Gastroesophageal sphincter (tissue), 4 donors: ENCODE results near the gene LYVE1. TPM values are rescaled to one million over a fixed set of nuclear protein-coding genes. Genes with fewer than 3 reads are reported as not detected.
A peak's percentile ranks its signal among the peaks of the same experiment; 100 is the strongest.
"Not testable (repeated sequence)": the region's sequence is repeated elsewhere in the genome, so short reads cannot be mapped to it uniquely, and the experiment has no call there.

ENCODE experiments used
- ATAC-seq: fragments of 150-250 bp; one replicate; pipeline ENCODE4 v1.9.1; 2016; ENCODE audit warnings: mild to moderate bottlenecking, moderate library complexity
- H3K27ac ChIP-seq, 4 donors: fragments of 200-600 bp; sonication (generic) in 3 of 4; 1 replicate in 3 of 4; 2 replicates in 1 of 4; pipeline ENCODE4 v1.5.1; 2016 to 2019
- H3K27me3 ChIP-seq: fragments of 200-600 bp; sonication (generic); one replicate; pipeline ENCODE4 v1.5.1; 2019
- H3K36me3 ChIP-seq, 2 donors: fragments of 200-600 bp; sonication (generic); one replicate each; pipeline ENCODE4 v1.5.1; 2019; ENCODE audit warnings: control low read depth in 1 of 2
- H3K4me1 ChIP-seq, 3 donors: fragments of 200-600 bp; sonication (generic); 1 replicate in 2 of 3; 2 replicates in 1 of 3; pipeline ENCODE4 v1.5.1; 2016 to 2019; ENCODE audit warnings: control low read depth in 2 of 3
- H3K4me3 ChIP-seq, 2 donors: fragments of 200-600 bp; sonication (generic); one replicate each; pipeline ENCODE4 v1.5.1; 2019; ENCODE audit warnings: mild to moderate bottlenecking in 1 of 2, moderate library complexity in 1 of 2
- H3K9me3 ChIP-seq, 3 donors: fragments of 200-600 bp; sonication (generic); one replicate each; pipeline ENCODE4 v1.5.1; 2017 to 2019; ENCODE audit warnings: control low read depth in 2 of 3
- CTCF ChIP-seq, 4 experiments: fragments of 200-600 bp in 2 of 4; fragments of 450-650 bp in 2 of 4; sonication (generic) in 1 of 4; IDR thresholded peaks; one replicate each; pipeline ENCODE4 v1.5.1; 2017 to 2019; ENCODE audit warnings: antibody characterized with exemption in 4 of 4, mild to moderate bottlenecking in 2 of 4, moderate library complexity in 2 of 4
- EP300 ChIP-seq: sonication (generic); formaldehyde crosslinking; IDR thresholded peaks from one replicate; pipeline ENCODE4 v1.6.1; 2017; ENCODE audit warnings: antibody characterized with exemption, mild to moderate bottlenecking
- POLR2A ChIP-seq, 2 donors: fragments of 450-650 bp; IDR thresholded peaks; one replicate each; pipeline ENCODE4 v1.6.1; 2017; ENCODE audit warnings: antibody characterized with exemption in 2 of 2, mild to moderate bottlenecking in 2 of 2, moderate library complexity in 1 of 2
- POLR2AphosphoS5 ChIP-seq: sonication (generic); formaldehyde crosslinking; IDR thresholded peaks from one replicate; pipeline ENCODE4 v1.6.1; 2017; ENCODE audit warnings: antibody characterized with exemption
- WGBS, 2 donors: methylation state at CpG; one replicate each; pipeline ENCODE4 v1.1.5; 2018; ENCODE audit warnings: low coverage in 1 of 2; 5-methylcytosine and 5-hydroxymethylcytosine counted together
- total RNA-seq, 4 donors: library from RNA; depleted of rRNA; stranded (reverse); fragments of >200 nt; gene quantifications; one replicate each; pipeline ENCODE4 v1.1.0, GENCODE V29; 2016

LYVE1 gene
- total RNA-seq, 4 donors from 2014 or later = 13.2 to 191 (median 102) TPM

DNA sequence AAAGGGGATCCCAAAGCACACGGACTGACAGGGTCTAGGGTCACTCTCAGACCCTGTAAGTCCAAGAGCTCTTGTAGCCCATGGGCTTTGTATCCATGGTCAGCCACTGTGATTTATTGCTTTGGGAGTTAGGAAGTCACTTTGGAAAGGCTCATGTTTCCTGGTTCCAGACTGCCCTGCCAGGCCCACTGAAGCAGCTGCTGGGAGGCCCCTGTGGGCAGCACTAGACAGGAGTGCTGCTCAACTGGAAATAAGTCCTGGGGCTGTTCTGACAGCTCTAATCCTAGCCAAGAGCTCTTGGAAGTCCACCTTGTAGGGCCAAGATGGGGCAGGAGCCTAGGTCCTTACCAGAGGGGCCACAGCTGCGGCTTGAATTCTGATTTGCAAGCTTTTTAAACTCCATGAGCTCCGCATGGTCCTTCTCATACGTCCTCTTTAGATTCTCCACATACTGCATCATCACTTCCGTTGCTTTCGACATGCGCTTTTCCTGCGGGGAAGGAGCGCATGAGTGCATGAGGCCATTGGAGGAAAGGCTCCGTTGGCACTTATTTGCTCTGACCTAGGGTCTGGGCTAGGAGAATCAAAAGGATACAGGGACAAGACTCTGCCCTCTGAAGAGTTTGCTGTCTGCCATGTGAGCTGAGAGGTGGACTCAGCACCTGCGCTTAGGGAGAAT lies 32.2 kb upstream of the LYVE1 start:
- Histone ChIP-seq H3K27me3 (no peaks in the 10 kb centered on the region), H3K36me3 (peaks cover 0 to 63% of the 10 kb centered on the region in 2 donors), H3K9me3 (no peaks in the 10 kb centered on the region), H3K4me1 (peaks cover 7 to 84% (median 13%) of the 10 kb centered on the region in 3 donors), H3K4me3 (no peak overlapping the region), H3K27ac (peak overlapping the region; percentile 78 to 88 (median 86))
- WGBS, 2 donors = 93% methylated on average over 3 of the region's 11 CpGs; no CpG with 5 or more reads in 1 of the 2 donors
- no peak for ATAC-seq
- no peak for TF ChIP-seq POLR2AphosphoS5
- TF ChIP-seq POLR2A (IDR thresholded peaks at IDR 0.05) = no peak
- TF ChIP-seq CTCF (IDR thresholded peaks at IDR 0.05) = no peak
- no peak for TF ChIP-seq EP300

DNA sequence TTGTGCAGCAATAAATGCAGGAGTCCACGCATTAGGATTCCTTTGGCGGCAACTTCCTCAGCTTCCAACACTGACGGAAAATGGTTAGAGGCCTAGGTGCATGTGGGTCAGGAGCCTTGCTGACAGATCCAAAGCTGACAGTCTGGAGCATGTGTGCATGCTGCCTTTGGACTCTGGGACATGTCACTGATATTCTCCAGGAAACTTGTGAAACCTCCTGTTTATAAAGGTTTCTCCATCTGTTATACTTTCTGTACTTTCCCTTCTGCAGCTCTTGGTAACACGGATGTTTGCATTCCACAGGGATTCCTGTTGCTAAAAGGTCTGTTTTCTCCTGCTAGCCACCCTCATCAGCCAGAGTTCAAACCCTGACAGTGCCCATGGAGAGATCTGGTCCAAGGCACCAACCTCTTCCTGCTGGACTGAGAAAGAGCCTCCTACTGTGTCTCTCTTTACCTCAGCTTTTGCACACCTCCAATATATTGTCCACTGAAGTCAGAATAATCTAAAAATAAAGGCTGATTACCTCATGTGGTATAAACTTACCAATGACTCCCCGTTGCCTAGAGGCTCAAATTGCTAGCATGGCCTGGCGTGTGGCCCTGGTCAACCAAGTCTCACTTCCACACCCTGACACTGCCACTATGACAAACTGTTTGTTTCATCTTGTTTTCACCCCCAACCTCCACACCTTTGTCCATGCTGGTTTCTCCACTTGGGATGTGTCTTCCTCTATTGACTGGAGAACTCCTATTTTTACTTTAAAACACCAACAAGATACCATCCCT lies 31.1 kb upstream of the LYVE1 start:
- Histone ChIP-seq H3K4me3 (no peak overlapping the region), H3K4me1 (peaks cover 7 to 74% (median 13%) of the 10 kb centered on the region in 3 donors), H3K27ac (peak overlapping the region; percentile 78 to 88 (median 86)), H3K9me3 (no peaks in the 10 kb centered on the region), H3K36me3 (peaks cover 0 to 52% of the 10 kb centered on the region in 2 donors), H3K27me3 (no peaks in the 10 kb centered on the region)
- WGBS, 2 donors = 18 to 35% methylated on average over 4 to 5 of the region's 6 CpGs
- peak; percentile 78 for ATAC-seq
- TF ChIP-seq CTCF (IDR thresholded peaks at IDR 0.05) (no peak), POLR2A (IDR thresholded peaks at IDR 0.05) (no peak), POLR2AphosphoS5 (peak; percentile 88), EP300 (no peak)

DNA sequence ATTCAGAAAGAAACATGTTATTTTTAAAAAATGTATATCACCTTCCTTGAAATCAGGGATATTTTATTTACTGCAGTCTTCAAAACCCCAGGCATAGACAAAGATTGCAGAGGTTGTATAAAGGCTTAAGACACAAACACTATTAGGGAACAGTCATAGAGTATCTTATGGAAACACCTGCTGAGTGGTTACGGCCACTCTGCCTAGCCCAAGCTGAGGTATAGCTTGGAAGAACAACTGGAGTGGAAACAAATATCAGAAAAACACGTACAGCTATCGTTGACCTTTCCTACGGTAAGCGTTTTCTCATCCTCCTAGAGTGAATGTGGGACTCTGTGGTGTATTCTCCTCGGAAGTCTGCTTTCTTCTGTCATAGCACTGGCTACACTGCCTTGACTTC lies 30.4 kb upstream of the LYVE1 start:
- no peaks in the 10 kb centered on the region for H3K27me3 ChIP-seq
- peaks cover 0 to 52% of the 10 kb centered on the region in 2 donors for H3K36me3 ChIP-seq
- peak overlapping the region; percentile 78 to 88 (median 86) for H3K27ac ChIP-seq
- no peak overlapping the region for H3K4me3 ChIP-seq
- no peak for TF ChIP-seq POLR2A (IDR thresholded peaks at IDR 0.05)
- no peak for TF ChIP-seq POLR2AphosphoS5
- TF ChIP-seq EP300 = no peak
- TF ChIP-seq CTCF (IDR thresholded peaks at IDR 0.05) = no peak
- H3K4me1 ChIP-seq = peaks cover 7 to 66% (median 13%) of the 10 kb centered on the region in 3 donors
- no peak for ATAC-seq
- no peaks in the 10 kb centered on the region for H3K9me3 ChIP-seq
- 81 to 87% methylated on average over 6 of the region's 6 CpGs for WGBS, 2 donors

DNA sequence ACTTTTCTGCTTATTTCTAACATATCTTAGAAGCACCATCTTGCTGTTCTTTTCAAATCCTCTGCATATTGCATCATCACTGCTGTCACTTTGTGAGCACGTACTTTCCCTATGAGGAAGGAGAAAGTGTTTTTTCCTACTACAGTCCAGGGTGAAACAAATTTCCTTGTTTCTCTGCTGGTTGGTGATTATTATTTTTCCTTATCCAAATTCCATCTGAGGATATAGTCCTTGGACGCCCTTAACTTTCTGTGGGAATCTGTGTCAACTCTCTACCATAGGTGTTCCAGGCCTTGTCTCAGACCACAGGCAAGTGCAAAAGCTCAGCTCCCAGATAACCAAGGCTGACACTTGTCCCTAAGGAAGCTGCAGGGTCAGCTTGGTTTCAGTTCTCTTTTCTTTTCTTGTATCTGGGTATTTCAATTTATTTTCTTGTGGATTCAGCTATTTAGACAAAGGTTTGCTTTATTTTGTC lies 29.4 kb upstream of the LYVE1 start:
- TF ChIP-seq POLR2AphosphoS5 = peak; percentile 42
- TF ChIP-seq EP300 = no peak
- TF ChIP-seq CTCF (IDR thresholded peaks at IDR 0.05) = no peak
- no peaks in the 10 kb centered on the region for H3K27me3 ChIP-seq
- WGBS, 2 donors = 67 to 84% methylated on average over 1 to 2 of the region's 2 CpGs
- H3K4me1 ChIP-seq = peaks cover 7 to 68% (median 13%) of the 10 kb centered on the region in 3 donors
- no peak overlapping the region for H3K4me3 ChIP-seq
- ATAC-seq = no peak
- H3K36me3 ChIP-seq = peaks cover 0 to 51% of the 10 kb centered on the region in 2 donors
- H3K27ac ChIP-seq = peak overlapping the region; percentile 65 to 88 (median 86)
- no peaks in the 10 kb centered on the region for H3K9me3 ChIP-seq

GRCh38 chr11:10595840-10596239 lies 27.4 kb upstream of the LYVE1 start:
- H3K27me3 ChIP-seq, ATAC-seq, H3K9me3 ChIP-seq, H3K4me3 ChIP-seq: not testable (repeated sequence)
- Histone ChIP-seq H3K27ac (peak overlapping the region in 3 of 4 donors; percentile 5 to 85 (median 8)), H3K36me3 (peaks cover 0 to 41% of the 10 kb centered on the region in 2 donors), H3K4me1 (peaks cover 5 to 72% (median 18%) of the 10 kb centered on the region in 3 donors)
- WGBS, 2 donors = 93 to 94% methylated on average over 2 of the region's 2 CpGs
